ENCODE data around the gene EML1. TPM values are rescaled to one million over a fixed set of nuclear protein-coding genes. Genes with fewer than 3 reads are reported as not detected.

Gene EML1
- total and polyA plus RNA-seq, 2 experiments from 2014 or later, result 16.6 to 16.9 TPM

DNA sequence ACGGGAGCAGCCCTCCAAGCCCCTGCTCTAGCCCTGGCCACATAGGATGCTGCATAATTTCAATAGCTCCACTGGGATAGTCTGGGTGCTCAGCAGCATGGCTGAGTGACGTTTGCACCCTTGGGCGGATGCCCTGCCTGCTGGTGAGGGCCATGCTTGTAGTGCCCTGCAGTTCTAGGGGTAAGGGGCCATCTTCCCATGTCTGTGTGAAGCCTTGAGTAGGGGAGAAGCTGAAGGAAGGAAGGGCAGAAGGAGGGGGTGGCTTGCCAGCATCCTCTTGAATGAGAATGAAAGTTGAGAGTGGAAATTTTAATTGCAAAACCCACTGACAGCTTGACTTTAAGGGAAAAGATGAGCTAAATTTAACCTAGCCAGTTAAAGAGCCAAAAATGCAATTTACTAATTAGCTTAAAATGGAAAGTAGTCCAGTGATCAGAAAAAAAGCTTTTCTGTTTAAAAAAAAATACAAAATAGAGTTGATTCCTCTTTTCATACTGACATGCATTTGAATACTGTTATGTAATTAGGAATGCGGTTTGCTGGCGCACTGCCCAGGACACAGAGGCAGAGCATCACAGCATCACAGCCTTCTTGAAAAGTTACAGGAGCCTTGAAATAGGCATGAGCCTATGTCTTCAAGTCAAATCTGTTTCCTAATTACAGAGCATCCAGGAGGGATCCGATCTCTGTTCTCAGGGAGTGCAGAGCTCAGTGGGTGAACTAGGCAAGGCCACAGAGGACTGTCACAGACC, 18.5 kb upstream of the EML1 start:
- Histone ChIP-seq H3K27ac (no peak overlapping the region), H3K4me3 (no peak overlapping the region)

DNA sequence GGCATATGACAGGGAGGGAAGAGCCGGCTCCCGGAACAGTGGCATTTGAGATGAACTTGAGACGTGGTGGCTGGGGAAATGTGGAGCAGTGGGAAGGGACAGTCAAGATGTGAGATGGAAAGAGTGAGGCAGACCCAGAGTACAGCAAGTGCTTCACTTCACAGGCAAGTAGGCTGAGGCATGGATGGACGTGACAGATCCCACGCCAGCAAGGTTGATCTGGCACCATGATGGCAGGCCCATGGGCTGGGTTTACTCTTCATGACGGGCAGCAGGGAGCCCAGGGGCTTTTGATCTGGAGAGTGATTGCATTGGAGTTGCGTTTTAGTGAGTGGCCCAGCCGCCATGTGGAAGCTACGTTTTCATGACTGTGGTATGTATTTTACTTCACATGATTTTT, 17.9 kb upstream of the EML1 start:
- H3K36me3 ChIP-seq, result no peaks in the 10 kb centered on the region
- no peaks in the 10 kb centered on the region for H3K9me3 ChIP-seq (ENCODE audit: low read depth)
- no peak overlapping the region for H3K4me3 ChIP-seq
- TF ChIP-seq, protein P1, sequence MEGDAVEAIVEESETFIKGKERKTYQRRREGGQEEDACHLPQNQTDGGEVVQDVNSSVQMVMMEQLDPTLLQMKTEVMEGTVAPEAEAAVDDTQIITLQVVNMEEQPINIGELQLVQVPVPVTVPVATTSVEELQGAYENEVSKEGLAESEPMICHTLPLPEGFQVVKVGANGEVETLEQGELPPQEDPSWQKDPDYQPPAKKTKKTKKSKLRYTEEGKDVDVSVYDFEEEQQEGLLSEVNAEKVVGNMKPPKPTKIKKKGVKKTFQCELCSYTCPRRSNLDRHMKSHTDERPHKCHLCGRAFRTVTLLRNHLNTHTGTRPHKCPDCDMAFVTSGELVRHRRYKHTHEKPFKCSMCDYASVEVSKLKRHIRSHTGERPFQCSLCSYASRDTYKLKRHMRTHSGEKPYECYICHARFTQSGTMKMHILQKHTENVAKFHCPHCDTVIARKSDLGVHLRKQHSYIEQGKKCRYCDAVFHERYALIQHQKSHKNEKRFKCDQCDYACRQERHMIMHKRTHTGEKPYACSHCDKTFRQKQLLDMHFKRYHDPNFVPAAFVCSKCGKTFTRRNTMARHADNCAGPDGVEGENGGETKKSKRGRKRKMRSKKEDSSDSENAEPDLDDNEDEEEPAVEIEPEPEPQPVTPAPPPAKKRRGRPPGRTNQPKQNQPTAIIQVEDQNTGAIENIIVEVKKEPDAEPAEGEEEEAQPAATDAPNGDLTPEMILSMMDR (IDR thresholded peaks at IDR 0.05; ENCODE audit: low read depth, low read length), result no peak
- H3K27me3 ChIP-seq, result peaks cover 78% of the 10 kb centered on the region
- no peak overlapping the region for H3K27ac ChIP-seq
- no peak for DNase-seq (ENCODE audit: low read depth in 1 of 2, low spot score in 1 of 2)
- no peaks in the 10 kb centered on the region for H3K4me1 ChIP-seq (ENCODE audit: low read depth)

More for the DNA sequence above, 18.5 kb upstream of the EML1 start:
- no peaks in the 10 kb centered on the region for H3K4me1 ChIP-seq (ENCODE audit: low read depth)
- H3K36me3 ChIP-seq, result no peaks in the 10 kb centered on the region
- no peaks in the 10 kb centered on the region for H3K9me3 ChIP-seq (ENCODE audit: low read depth)
- TF ChIP-seq, protein P1 (IDR thresholded peaks at IDR 0.05; ENCODE audit: low read depth, low read length), result no peak
- DNase-seq (ENCODE audit: low read depth in 1 of 2, low spot score in 1 of 2), result peak in 1 of 2 donors; percentile 55
- H3K27me3 ChIP-seq, result peaks cover 73% of the 10 kb centered on the region

DNA sequence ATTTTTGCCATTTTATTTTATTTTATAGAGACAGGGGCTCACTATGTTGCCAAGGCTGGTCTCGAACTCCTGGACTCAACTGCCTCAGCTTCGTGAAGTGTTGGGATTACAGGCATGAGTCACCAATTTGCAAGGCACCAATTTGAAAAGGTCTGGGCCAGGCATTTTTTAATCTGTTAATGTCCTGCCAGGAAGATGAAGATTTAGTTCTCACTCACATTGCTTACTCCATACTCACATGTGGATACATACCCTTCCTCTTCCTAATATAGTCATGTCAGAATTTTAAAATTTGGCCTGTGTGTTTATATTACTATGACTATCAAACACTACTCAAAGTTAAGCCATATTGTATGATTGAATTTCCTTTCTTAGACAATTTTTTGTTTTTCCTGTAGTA, 15.3 kb upstream of the EML1 start:
- H3K9me3 ChIP-seq (ENCODE audit: low read depth), result no peaks in the 10 kb centered on the region
- no peak overlapping the region for H3K27ac ChIP-seq
- peaks cover 92% of the 10 kb centered on the region for H3K27me3 ChIP-seq
- no peaks in the 10 kb centered on the region for H3K4me1 ChIP-seq (ENCODE audit: low read depth)
- H3K36me3 ChIP-seq, result no peaks in the 10 kb centered on the region
- H3K4me3 ChIP-seq, result no peak overlapping the region
- no peak for DNase-seq (ENCODE audit: low read depth in 1 of 2, low spot score in 1 of 2)
- TF ChIP-seq, protein P1 (IDR thresholded peaks at IDR 0.05; ENCODE audit: low read depth, low read length), result no peak

DNA sequence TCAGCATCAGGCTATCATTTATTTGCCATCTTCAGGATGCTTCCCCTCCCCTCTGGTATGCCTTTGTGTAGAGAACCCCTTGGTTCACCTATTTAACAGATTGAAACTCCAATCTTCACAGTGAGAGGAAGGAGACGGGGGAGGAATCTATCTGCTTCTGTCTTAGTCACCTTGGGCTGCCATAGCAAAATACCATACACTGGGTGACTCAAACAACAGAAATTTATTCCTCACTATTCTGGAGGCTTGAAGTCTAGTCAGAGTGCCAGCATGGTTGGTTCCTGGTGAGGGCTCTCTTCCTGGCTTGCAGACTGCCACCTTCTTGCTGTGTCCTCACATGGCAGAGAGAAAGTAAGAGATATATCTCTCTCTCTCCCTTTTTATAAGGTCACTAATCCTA, 13.5 kb upstream of the EML1 start:
- Histone ChIP-seq H3K4me1 (ENCODE audit: low read depth) (no peaks in the 10 kb centered on the region), H3K36me3 (no peaks in the 10 kb centered on the region), H3K4me3 (no peak overlapping the region), H3K27ac (no peak overlapping the region), H3K27me3 (peaks cover 79% of the 10 kb centered on the region), H3K9me3 (ENCODE audit: low read depth) (no peaks in the 10 kb centered on the region)
- DNase-seq (ENCODE audit: low read depth in 1 of 2, low spot score in 1 of 2), result no peak
- TF ChIP-seq, protein P1 (IDR thresholded peaks at IDR 0.05; ENCODE audit: low read depth, low read length), result no peak

DNA sequence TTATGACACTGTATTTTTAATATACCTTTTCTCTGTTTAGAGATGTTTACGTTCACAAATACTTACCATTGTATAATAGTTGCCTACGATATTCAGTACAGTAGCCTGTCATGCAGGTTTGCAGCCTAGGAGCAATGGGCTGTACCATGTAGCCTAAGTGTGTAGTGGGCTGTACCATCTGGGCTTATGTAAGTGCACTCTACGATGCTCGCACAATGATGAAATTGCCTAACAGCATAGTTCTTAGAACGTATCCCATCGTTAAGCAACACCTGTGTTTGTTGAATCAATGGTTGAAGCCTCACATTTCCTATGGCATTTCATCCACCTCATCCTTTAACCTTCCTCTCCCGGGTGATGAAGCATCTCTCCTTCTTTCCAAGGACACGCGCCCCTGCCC, 12.5 kb upstream of the EML1 start:
- DNase-seq (ENCODE audit: low read depth in 1 of 2, low spot score in 1 of 2), result no peak
- peaks cover 70% of the 10 kb centered on the region for H3K27me3 ChIP-seq

More for the DNA sequence above, 12.5 kb upstream of the EML1 start:
- H3K27ac ChIP-seq, result no peak overlapping the region
- H3K4me3 ChIP-seq, result no peak overlapping the region
- no peaks in the 10 kb centered on the region for H3K36me3 ChIP-seq
- no peaks in the 10 kb centered on the region for H3K4me1 ChIP-seq (ENCODE audit: low read depth)
- TF ChIP-seq, protein P1 (IDR thresholded peaks at IDR 0.05; ENCODE audit: low read depth, low read length), result no peak
- no peaks in the 10 kb centered on the region for H3K9me3 ChIP-seq (ENCODE audit: low read depth)
